Measurements from ENCODE around the gene DYNLL1.

Gene DYNLL1

DNA sequence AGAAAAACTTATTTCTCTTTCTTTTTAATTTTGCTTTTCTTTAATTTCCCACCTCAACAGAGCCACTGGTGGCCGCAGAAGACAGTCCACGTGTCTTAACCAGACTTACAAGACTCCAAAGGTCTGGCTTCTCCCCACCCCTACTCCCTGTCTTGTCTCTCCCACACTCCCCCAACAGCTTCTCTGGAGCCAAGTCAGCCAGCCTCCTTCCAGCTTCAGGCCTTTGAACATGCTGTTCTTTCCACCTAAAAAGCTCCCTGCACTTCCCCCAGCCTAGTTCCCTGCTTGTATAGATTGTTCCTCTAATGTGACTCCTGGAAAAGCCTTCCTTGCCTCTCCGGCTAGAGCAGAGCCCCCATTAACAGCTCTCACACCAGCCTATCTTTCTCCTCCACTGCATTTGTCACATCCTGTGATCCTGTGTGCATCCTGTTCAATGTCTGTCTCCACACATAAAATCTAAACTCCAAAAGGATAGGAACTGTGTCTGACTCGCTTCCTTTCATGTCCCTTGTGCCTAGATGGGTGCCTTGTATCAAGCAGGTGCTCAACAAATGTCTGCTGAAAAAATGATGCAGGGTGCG, 7.8 kb upstream of the DYNLL1 start:
- no peak for DNase-seq (ENCODE audit: extremely low read depth, low read depth)
- TF ChIP-seq, protein P1, sequence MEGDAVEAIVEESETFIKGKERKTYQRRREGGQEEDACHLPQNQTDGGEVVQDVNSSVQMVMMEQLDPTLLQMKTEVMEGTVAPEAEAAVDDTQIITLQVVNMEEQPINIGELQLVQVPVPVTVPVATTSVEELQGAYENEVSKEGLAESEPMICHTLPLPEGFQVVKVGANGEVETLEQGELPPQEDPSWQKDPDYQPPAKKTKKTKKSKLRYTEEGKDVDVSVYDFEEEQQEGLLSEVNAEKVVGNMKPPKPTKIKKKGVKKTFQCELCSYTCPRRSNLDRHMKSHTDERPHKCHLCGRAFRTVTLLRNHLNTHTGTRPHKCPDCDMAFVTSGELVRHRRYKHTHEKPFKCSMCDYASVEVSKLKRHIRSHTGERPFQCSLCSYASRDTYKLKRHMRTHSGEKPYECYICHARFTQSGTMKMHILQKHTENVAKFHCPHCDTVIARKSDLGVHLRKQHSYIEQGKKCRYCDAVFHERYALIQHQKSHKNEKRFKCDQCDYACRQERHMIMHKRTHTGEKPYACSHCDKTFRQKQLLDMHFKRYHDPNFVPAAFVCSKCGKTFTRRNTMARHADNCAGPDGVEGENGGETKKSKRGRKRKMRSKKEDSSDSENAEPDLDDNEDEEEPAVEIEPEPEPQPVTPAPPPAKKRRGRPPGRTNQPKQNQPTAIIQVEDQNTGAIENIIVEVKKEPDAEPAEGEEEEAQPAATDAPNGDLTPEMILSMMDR (IDR thresholded peaks at IDR 0.05; ENCODE audit: low read depth, low read length): no peak

DNA sequence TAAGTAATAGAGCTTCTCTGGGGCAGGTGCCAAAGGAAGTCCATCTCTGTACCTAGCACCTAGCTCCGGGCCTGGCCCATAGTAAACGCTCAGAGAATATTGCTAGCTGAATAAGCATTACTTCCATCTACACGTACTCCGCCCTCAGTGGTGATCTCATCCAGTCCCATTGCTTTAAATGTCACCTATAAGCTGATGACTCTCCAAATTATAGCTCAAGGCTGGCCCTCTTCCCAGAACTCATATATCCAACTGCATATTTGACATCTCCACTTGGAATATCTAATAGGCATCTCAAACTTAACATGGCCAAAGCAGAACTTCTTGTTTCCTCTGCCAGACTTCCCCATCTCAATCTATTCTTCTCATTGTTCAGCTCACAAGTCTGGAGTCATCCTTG, 6.9 kb upstream of the DYNLL1 start:
- DNase-seq (ENCODE audit: extremely low read depth, low read depth): no peak
- TF ChIP-seq, protein P1 (IDR thresholded peaks at IDR 0.05; ENCODE audit: low read depth, low read length): no peak

DNA sequence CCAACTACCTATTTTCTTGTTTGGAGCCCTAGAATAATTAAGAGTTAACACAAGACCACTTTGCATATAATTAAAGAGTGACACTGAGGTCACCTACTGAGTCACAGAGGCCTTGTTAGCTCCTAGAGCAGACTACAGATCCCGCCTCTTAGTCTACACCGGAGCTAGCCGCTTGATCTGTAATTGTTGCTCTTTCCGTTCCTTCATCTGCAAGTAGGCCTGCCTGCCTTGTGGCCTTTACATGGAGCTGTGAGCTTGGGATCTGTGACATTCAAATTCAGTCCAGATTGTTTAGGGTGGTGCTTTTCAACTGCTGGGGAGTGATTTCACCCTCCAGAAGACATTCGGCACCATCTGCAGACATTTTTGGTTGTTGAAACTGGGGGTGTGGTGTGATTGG, 5.6 kb upstream of the DYNLL1 start:
- no peak for DNase-seq (ENCODE audit: extremely low read depth, low read depth)
- TF ChIP-seq, protein P1 (IDR thresholded peaks at IDR 0.05; ENCODE audit: low read depth, low read length): no peak

- DNase-seq (ENCODE audit: extremely low read depth, low read depth): no peak
- TF ChIP-seq, protein P1 (IDR thresholded peaks at IDR 0.05; ENCODE audit: low read depth, low read length): no peak
These were observed 4.9 kb upstream of the DYNLL1 start for GRCh38 chr12:120490833-120491512.

DNA sequence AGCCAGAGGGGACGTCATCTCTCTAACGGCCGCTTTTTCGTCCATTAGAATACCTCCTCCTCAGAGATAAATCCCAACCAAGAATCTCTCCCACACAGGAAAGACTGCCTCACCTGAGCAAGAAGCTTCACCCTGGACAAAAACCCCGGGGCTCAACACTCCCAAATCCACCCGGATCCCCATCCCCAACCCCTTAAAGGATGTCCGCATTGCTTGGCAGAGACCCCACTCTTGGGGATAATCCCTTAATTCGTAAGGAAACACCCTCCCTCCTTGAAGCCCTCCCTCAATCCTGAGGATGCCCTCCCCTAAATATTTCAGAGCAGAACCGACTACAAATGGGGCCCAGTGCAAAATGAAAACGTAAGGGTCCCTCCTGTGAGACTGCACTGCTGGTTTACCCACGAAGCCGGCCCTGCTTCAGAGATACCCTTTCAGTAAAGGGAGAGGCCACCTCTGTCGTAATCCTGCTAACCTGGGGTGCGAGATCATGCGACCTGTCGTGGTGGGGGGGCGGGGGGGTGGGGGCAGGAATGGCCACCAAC, 655 bp upstream of the DYNLL1 start:
- no peak for DNase-seq (ENCODE audit: extremely low read depth, low read depth)

DNA sequence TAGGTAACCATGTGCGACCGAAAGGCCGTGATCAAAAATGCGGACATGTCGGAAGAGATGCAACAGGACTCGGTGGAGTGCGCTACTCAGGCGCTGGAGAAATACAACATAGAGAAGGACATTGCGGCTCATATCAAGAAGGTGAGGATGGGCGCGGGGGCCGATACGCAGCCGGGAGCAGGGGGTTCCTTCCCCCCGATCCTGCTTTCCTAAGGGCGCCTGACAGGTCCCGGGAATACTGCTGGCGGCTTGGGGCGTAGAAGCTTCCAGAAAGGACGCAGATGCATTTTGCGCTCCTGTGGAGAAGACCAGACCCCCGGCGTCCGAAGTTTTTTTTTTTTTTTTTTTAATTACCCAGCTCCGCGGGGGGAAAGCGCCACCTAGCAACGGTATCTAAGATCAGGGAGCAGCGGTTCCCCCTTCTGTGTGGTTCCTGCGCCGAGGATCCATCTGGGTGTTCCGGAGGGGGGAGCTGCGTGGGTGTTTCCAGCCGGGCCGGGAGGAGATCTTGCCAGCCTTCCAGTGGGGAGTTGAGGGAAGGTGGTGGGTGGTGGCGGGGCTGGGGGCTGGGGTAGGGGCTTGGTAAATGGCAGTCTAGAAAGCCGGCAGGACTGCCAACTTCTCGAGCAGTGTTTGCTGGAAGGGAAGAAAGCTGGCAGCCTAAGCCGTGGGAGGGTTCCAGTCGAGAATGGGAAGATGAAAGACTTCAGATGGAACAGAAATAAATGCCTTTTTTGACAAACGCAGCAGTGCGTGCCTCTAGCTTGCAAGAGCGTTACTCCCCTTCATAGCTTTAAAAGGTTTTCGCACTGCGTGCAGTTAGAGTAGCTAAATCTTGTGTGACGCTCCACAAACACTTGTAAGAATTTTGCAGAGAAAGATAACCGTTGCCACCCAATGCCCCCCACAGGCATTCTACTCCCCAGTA, 764 bp downstream of the DYNLL1 start:
- DNase-seq (ENCODE audit: extremely low read depth, low read depth): no peak
- TF ChIP-seq, protein P1 (IDR thresholded peaks at IDR 0.05; ENCODE audit: low read depth, low read length): peak; percentile 3

More for the DNA sequence above, 655 bp upstream of the DYNLL1 start:
- TF ChIP-seq, protein P1 (IDR thresholded peaks at IDR 0.05; ENCODE audit: low read depth, low read length): no peak
